HEK293 (cell line): ENCODE data around the gene TDRKH.

ENCODE experiments used
- BCL11B ChIP-seq: fragments of 450-650 bp; formaldehyde crosslinking; IDR thresholded peaks from 2 replicates; pipeline ENCODE4 v1.5.1; 2016; ENCODE audit warnings: low read depth, missing biosample characterization, missing genetic modification characterization
- EGR2 ChIP-seq: fragments of 450-650 bp; formaldehyde crosslinking; IDR thresholded peaks from 2 replicates; pipeline ENCODE4 v1.5.1; 2016; ENCODE audit warnings: low read depth, missing biosample characterization, missing genetic modification characterization
- GLI2 ChIP-seq: fragments of 450-650 bp; formaldehyde crosslinking; IDR thresholded peaks from 2 replicates; pipeline ENCODE4; 2017; ENCODE audit warnings: missing biosample characterization, missing genetic modification characterization, low read depth, borderline replicate concordance
- HOXD13 ChIP-seq: sonication (generic); formaldehyde crosslinking; IDR thresholded peaks from 2 replicates; pipeline ENCODE4 v1.8.0; 2022; ENCODE audit warnings: missing genetic modification reagents, borderline replicate concordance
- KLF7 ChIP-seq: fragments of 450-650 bp; formaldehyde crosslinking; IDR thresholded peaks from 2 replicates; pipeline ENCODE4 v1.5.1; 2016; ENCODE audit warnings: missing biosample characterization, missing genetic modification characterization, borderline replicate concordance
- OVOL3 ChIP-seq: fragments of 450-650 bp; formaldehyde crosslinking; IDR thresholded peaks from 2 replicates; pipeline ENCODE4 v1.5.1; 2016; ENCODE audit warnings: missing biosample characterization, missing genetic modification characterization
- REPIN1 ChIP-seq: fragments of 450-650 bp; formaldehyde crosslinking; IDR thresholded peaks from 2 replicates; pipeline ENCODE4 v1.5.1; 2017; ENCODE audit warnings: missing biosample characterization, missing genetic modification characterization, low read depth
- SCRT2 ChIP-seq: fragments of 450-650 bp; formaldehyde crosslinking; IDR thresholded peaks from 2 replicates; pipeline ENCODE4 v1.5.1; 2016; ENCODE audit warnings: missing biosample characterization, missing genetic modification characterization
- ZBTB8A ChIP-seq: fragments of 450-650 bp; formaldehyde crosslinking; IDR thresholded peaks from 2 replicates; pipeline ENCODE4 v1.5.1; 2016; ENCODE audit warnings: missing biosample characterization, missing genetic modification characterization
- ZNF121 ChIP-seq: fragments of 450-650 bp; formaldehyde crosslinking; IDR thresholded peaks from 2 replicates; pipeline ENCODE4 v1.5.1; 2016; ENCODE audit warnings: missing biosample characterization, missing genetic modification characterization
- ZNF174 ChIP-seq: fragments of 450-650 bp; formaldehyde crosslinking; IDR thresholded peaks from 2 replicates; pipeline ENCODE4 v1.5.0; 2017; ENCODE audit warnings: missing biosample characterization, mild to moderate bottlenecking, missing genetic modification characterization
- ZNF214 ChIP-seq: fragments of 450-650 bp; formaldehyde crosslinking; IDR thresholded peaks from 2 replicates; pipeline ENCODE4 v1.5.1; 2017; ENCODE audit warnings: missing biosample characterization, mild to moderate bottlenecking, missing genetic modification characterization, borderline replicate concordance
- ZNF223 ChIP-seq: fragments of 450-650 bp; formaldehyde crosslinking; IDR thresholded peaks from 2 replicates; pipeline ENCODE4 v1.5.1; 2016; ENCODE audit warnings: missing biosample characterization, missing genetic modification characterization
- ZNF23 ChIP-seq: fragments of 450-650 bp; formaldehyde crosslinking; IDR thresholded peaks from 2 replicates; pipeline ENCODE4 v1.5.1; 2016; ENCODE audit warnings: missing biosample characterization, missing genetic modification characterization, borderline replicate concordance
- ZNF280C ChIP-seq: fragments of 450-650 bp; formaldehyde crosslinking; IDR thresholded peaks from 2 replicates; pipeline ENCODE4 v1.5.1; 2016; ENCODE audit warnings: missing biosample characterization, missing genetic modification characterization
- ZNF324 ChIP-seq: fragments of 450-650 bp; formaldehyde crosslinking; IDR thresholded peaks from 2 replicates; pipeline ENCODE4 v1.5.1; 2016; ENCODE audit warnings: missing biosample characterization, missing genetic modification characterization
- ZNF362 ChIP-seq: fragments of 450-650 bp; formaldehyde crosslinking; IDR thresholded peaks from 2 replicates; pipeline ENCODE4 v1.5.1; 2016; ENCODE audit warnings: missing biosample characterization, missing genetic modification characterization
- ZNF404 ChIP-seq: fragments of 450-650 bp; formaldehyde crosslinking; IDR thresholded peaks from 2 replicates; pipeline ENCODE4 v1.5.1; 2017; ENCODE audit warnings: missing biosample characterization, missing genetic modification characterization
- ZNF416 ChIP-seq: fragments of 450-650 bp; formaldehyde crosslinking; IDR thresholded peaks from 2 replicates; pipeline ENCODE4 v1.5.1; 2016; ENCODE audit warnings: missing biosample characterization, missing genetic modification characterization
- ZNF48 ChIP-seq: fragments of 450-650 bp; formaldehyde crosslinking; IDR thresholded peaks from 2 replicates; pipeline ENCODE4 v1.5.1; 2016; ENCODE audit warnings: missing biosample characterization, missing genetic modification characterization
- ZNF513 ChIP-seq: fragments of 450-650 bp; IDR thresholded peaks from 2 replicates; pipeline ENCODE4 v1.5.1; 2018; ENCODE audit warnings: missing biosample characterization, missing genetic modification characterization
- ZNF571 ChIP-seq: fragments of 450-650 bp; formaldehyde crosslinking; IDR thresholded peaks from 2 replicates; pipeline ENCODE4 v1.5.0; 2017; ENCODE audit warnings: missing biosample characterization, missing genetic modification characterization
- ZNF624 ChIP-seq: fragments of 450-650 bp; formaldehyde crosslinking; IDR thresholded peaks from 2 replicates; pipeline ENCODE4 v1.5.1; 2017; ENCODE audit warnings: missing biosample characterization, missing genetic modification characterization
- ZNF629 ChIP-seq: fragments of 450-650 bp; formaldehyde crosslinking; IDR thresholded peaks from 2 replicates; pipeline ENCODE4 v1.5.1; 2017; ENCODE audit warnings: missing biosample characterization, missing genetic modification characterization
- ZNF660 ChIP-seq: fragments of 450-650 bp; IDR thresholded peaks from 2 replicates; pipeline ENCODE4 v1.5.1; 2018; ENCODE audit warnings: missing biosample characterization, mild to moderate bottlenecking, missing genetic modification characterization
- ZNF692 ChIP-seq: fragments of 450-650 bp; formaldehyde crosslinking; IDR thresholded peaks from 2 replicates; pipeline ENCODE4 v1.5.1; 2016; ENCODE audit warnings: missing biosample characterization, missing genetic modification characterization
- ZNF707 ChIP-seq: fragments of 450-650 bp; formaldehyde crosslinking; IDR thresholded peaks from 2 replicates; pipeline ENCODE4 v1.5.1; 2016; ENCODE audit warnings: missing biosample characterization, missing genetic modification characterization
- ZSCAN18 ChIP-seq: fragments of 450-650 bp; formaldehyde crosslinking; IDR thresholded peaks from 2 replicates; pipeline ENCODE4 v1.5.1; 2016; ENCODE audit warnings: missing biosample characterization, missing genetic modification characterization
- ZSCAN30 ChIP-seq: fragments of 450-650 bp; IDR thresholded peaks from 2 replicates; pipeline ENCODE4 v1.5.1; 2018; ENCODE audit warnings: missing biosample characterization, mild to moderate bottlenecking, missing genetic modification characterization, moderate library complexity

The TDRKH gene

GRCh38 chr1:151790071-151790939, at the start of gene TDRKH (continued):
- TF ChIP-seq ZNF513 (tag by site-specific recombination), result no peak
- no peak for TF ChIP-seq ZNF571
- peak; percentile 75; the same call in 1 of the 2 replicates for TF ChIP-seq ZNF660 (tag by site-specific recombination)
- no peak for TF ChIP-seq ZNF223 (tag by site-specific recombination)
- TF ChIP-seq ZNF324 (tag by site-specific recombination), result peak; percentile 97
- TF ChIP-seq EGR2 (tag by site-specific recombination), result peak; percentile 98
- TF ChIP-seq GLI2 (tag by site-specific recombination), result no peak
- TF ChIP-seq ZSCAN18 (tag by site-specific recombination), result no peak
- 0 out of 2 replicates have a peak, but pooled peaks have one; percentile 32 for TF ChIP-seq BCL11B (tag by site-specific recombination)
- no peak for TF ChIP-seq ZNF174 (tag by site-specific recombination)
- no peak for TF ChIP-seq ZNF23 (tag by site-specific recombination)
- no peak for TF ChIP-seq ZNF362
- no peak for TF ChIP-seq ZNF214 (tag by site-specific recombination)
- TF ChIP-seq ZNF280C (tag by site-specific recombination), result no peak
- TF ChIP-seq HOXD13, result no peak
- TF ChIP-seq ZBTB8A, result peak; percentile 56; the same call in 1 of the 2 replicates
- TF ChIP-seq ZNF707 (tag by site-specific recombination), result no peak
- TF ChIP-seq ZNF692 (tag by site-specific recombination), result peak; percentile 93
- TF ChIP-seq ZSCAN30, result no peak
- TF ChIP-seq REPIN1 (tag by site-specific recombination), result peak; percentile 95
- TF ChIP-seq ZNF629 (tag by site-specific recombination), result peak; percentile 69; the same call in 1 of the 2 replicates
- TF ChIP-seq ZNF624 (tag by site-specific recombination), result no peak; the same call in 1 of the 2 replicates
- no peak for TF ChIP-seq SCRT2 (tag by site-specific recombination)
- no peak for TF ChIP-seq ZNF416 (tag by site-specific recombination)
- no peak for TF ChIP-seq ZNF404 (tag by site-specific recombination)
- peak; percentile 56; the same call in 1 of the 2 replicates for TF ChIP-seq ZNF121 (tag by site-specific recombination)
- peak; percentile 43; the same call in 1 of the 2 replicates for TF ChIP-seq OVOL3 (tag by site-specific recombination)
- TF ChIP-seq KLF7 (tag by site-specific recombination), result peak; percentile 85; the same call in 1 of the 2 replicates
- no peak for TF ChIP-seq ZNF48
